ENCODE results near the gene MSGN1.

DNA sequence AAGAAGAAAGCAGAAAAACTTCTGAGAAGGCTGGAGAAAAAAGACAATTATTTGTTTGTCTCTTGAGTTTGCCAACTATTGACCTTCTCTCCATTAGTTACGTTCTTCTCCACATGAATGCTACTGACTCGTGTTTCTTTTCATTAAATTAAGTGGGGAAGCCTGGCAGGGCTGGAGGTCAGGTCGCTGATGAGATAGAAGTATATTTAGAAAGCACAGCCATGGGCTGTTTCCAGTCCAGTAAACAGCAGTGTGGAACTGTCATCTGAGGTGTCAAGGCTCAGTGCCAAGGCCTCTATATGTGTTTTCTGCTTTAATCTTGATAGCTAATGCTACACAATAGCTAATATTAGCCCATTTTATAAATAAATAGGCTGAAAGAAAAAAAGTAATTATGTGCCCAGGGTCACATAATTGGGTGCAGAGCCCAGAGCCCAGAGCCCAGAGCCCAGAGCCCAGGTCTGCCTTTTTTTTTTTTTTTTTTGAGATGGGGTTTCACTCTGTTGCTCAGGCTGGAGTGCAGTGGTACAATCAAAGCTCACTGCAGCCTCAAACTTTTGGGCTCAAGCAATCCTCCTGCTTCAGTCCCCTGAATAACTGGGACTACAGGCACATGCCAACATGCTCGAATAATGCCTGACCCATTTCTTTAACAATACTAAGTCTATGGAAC, 6.3 kb downstream of the MSGN1 start:
- TF ChIP-seq, protein P1, sequence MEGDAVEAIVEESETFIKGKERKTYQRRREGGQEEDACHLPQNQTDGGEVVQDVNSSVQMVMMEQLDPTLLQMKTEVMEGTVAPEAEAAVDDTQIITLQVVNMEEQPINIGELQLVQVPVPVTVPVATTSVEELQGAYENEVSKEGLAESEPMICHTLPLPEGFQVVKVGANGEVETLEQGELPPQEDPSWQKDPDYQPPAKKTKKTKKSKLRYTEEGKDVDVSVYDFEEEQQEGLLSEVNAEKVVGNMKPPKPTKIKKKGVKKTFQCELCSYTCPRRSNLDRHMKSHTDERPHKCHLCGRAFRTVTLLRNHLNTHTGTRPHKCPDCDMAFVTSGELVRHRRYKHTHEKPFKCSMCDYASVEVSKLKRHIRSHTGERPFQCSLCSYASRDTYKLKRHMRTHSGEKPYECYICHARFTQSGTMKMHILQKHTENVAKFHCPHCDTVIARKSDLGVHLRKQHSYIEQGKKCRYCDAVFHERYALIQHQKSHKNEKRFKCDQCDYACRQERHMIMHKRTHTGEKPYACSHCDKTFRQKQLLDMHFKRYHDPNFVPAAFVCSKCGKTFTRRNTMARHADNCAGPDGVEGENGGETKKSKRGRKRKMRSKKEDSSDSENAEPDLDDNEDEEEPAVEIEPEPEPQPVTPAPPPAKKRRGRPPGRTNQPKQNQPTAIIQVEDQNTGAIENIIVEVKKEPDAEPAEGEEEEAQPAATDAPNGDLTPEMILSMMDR (IDR thresholded peaks at IDR 0.05) = no peak
- no peak for TF ChIP-seq POLR2A (IDR thresholded peaks at IDR 0.05)

Data from esophagus squamous epithelium (tissue), 4 donors.